Pancreas (tissue), 10 donors: ENCODE measurements around the gene NUDT5. TPM values are rescaled to one million over a fixed set of nuclear protein-coding genes. Genes with fewer than 3 reads are reported as not detected.
"Not testable (repeated sequence)": the region's sequence is repeated elsewhere in the genome, so short reads cannot be mapped to it uniquely, and the experiment has no call there.

ENCODE experiments used
- ATAC-seq, 4 donors: fragments of 200-7000 bp; cut with Tn5 transposase; one replicate each; pipeline versions ENCODE4 v1.8.0 to v1.9.1; 2020; ENCODE audit warnings: mild to moderate bottlenecking in 4 of 4, moderate library complexity in 4 of 4
- DNase-seq, 6 donors: peaks; one replicate each; pipeline ENCODE4 v3.0.0-alpha.2; 2020
- FAIRE-seq: peaks from 2 replicates; lab custom pipeline; 2012; peaks lifted over from hg19 to GRCh38; lab: Jason Lieb, UNC
- H3K27ac ChIP-seq, 4 donors: fragments of 200-600 bp; sonication (generic); 1 replicate in 3 of 4; 2 replicates in 1 of 4; pipeline versions ENCODE4 v1.5.0 to v1.8.0; 2020
- H3K27me3 ChIP-seq, 4 donors: fragments of 200-600 bp; one replicate each; pipeline ENCODE4 v1.8.0; 2021
- H3K36me3 ChIP-seq, 3 donors: fragments of 200-600 bp; sonication (generic) in 1 of 3; one replicate each; pipeline versions ENCODE4 v1.5.0 to v1.8.0; 2020 to 2021
- H3K4me1 ChIP-seq, 3 donors: fragments of 200-600 bp; one replicate each; pipeline ENCODE4 v1.8.0; 2021
- H3K4me3 ChIP-seq, 4 donors: fragments of 200-600 bp; sonication (generic) in 2 of 4; one replicate each; pipeline versions ENCODE4 v1.5.0 to v1.8.0; 2020 to 2021
- H3K9me3 ChIP-seq, 4 donors: fragments of 200-600 bp; one replicate each; pipeline ENCODE4 v1.8.0; 2021
- WGBS, 2 donors: extraction: QIAGEN DNeasy Blood & Tissue Kit; methylation state at CpG; one replicate each; pipeline ENCODE4 v1.1.7; 2013; 5-methylcytosine and 5-hydroxymethylcytosine counted together
- intact Hi-C, 3 donors: fragments of 100-400 bp; cut with DNase I; formaldehyde crosslinking; loops; one replicate each; pipeline versions ENCODE4 v1.11.1 to v1.14.2; 2022
- polyA plus RNA-seq, 2 donors: library from polyadenylated mRNA; stranded (reverse); fragments of 200-250 nt; gene quantifications; one replicate each; pipeline ENCODE4 v1.2.3, GENCODE V29; 2013
- total RNA-seq, 6 donors: library from RNA; stranded (reverse); fragmentation: NEBNext Ultra II Directional in 4 of 6; extraction: Animal tissue kit (Norgen Biotek cat#: 25700) in 4 of 6; gene quantifications; one replicate each; pipeline versions ENCODE4 v1.2.1 to v1.2.4, GENCODE V29; 2021 to 2023
- TF ChIP-seq, protein P1 (sequence below), 4 donors: fragments of 200-600 bp; sonication (generic) in 3 of 4; IDR thresholded peaks; one replicate each; pipeline versions ENCODE4 v1.5.0 to v1.8.0; 2021; ENCODE audit warnings: antibody characterized with exemption in 4 of 4
- donor health status: healthy with polysubstance abuse.
- donor health status: DM: no; HTN: no; CAD: no; lungs with moderate emphysema.
- donor health status: DM: no; HTN: no; CAD: no.
- donor health status: control.
- donor health status: control.
- donor health status: Bipolar disorder and iron deficiency.
- donor health status: DM: yes; HTN: yes; CAD: no.
- donor health status: DM: no; HTN: no; CAD: no.
- donor health status: DM: no; HTN: no; CAD: no.
- donor health status: DM: yes; HTN: yes; CAD: no.

Gene NUDT5
- total and polyA plus RNA-seq, 8 donors: 9.1 to 20.0 (median 18.1) TPM

- FAIRE-seq (no peak), ATAC-seq (no peak), DNase-seq (no peak)
- Histone ChIP-seq H3K4me1 (peaks cover 0 to 7% (median 0%) of the 10 kb centered on the region in 3 donors), H3K36me3 (peaks cover 0 to 25% (median 3%) of the 10 kb centered on the region in 3 donors), H3K27ac (no peak overlapping the region), H3K9me3 (no peaks in the 10 kb centered on the region), H3K4me3 (no peak overlapping the region), H3K27me3 (no peaks in the 10 kb centered on the region)
- TF ChIP-seq, protein P1, sequence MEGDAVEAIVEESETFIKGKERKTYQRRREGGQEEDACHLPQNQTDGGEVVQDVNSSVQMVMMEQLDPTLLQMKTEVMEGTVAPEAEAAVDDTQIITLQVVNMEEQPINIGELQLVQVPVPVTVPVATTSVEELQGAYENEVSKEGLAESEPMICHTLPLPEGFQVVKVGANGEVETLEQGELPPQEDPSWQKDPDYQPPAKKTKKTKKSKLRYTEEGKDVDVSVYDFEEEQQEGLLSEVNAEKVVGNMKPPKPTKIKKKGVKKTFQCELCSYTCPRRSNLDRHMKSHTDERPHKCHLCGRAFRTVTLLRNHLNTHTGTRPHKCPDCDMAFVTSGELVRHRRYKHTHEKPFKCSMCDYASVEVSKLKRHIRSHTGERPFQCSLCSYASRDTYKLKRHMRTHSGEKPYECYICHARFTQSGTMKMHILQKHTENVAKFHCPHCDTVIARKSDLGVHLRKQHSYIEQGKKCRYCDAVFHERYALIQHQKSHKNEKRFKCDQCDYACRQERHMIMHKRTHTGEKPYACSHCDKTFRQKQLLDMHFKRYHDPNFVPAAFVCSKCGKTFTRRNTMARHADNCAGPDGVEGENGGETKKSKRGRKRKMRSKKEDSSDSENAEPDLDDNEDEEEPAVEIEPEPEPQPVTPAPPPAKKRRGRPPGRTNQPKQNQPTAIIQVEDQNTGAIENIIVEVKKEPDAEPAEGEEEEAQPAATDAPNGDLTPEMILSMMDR (IDR thresholded peaks at IDR 0.05): no peak
- WGBS, 2 donors: 95 to 96% methylated on average over 8 of the region's 8 CpGs
- intact Hi-C loops: no loop called here
Measured at GRCh38 chr10:12238821-12239220, 43.1 kb upstream of the NUDT5 start.

- WGBS, 2 donors: 96 to 97% methylated on average over 13 of the region's 13 CpGs
- intact Hi-C loops: no loop called here
- ATAC-seq (no peak), FAIRE-seq (no peak), DNase-seq (no peak)
- Histone ChIP-seq H3K4me3 (no peak overlapping the region), H3K4me1 (peaks cover 0 to 7% (median 0%) of the 10 kb centered on the region in 3 donors), H3K9me3 (no peaks in the 10 kb centered on the region), H3K27ac (no peak overlapping the region), H3K27me3 (no peaks in the 10 kb centered on the region), H3K36me3 (peaks cover 0 to 25% (median 3%) of the 10 kb centered on the region in 3 donors)
- TF ChIP-seq, protein P1 (IDR thresholded peaks at IDR 0.05): no peak
Measured at GRCh38 chr10:12237265-12238220, 41.9 kb upstream of the NUDT5 start.

DNA sequence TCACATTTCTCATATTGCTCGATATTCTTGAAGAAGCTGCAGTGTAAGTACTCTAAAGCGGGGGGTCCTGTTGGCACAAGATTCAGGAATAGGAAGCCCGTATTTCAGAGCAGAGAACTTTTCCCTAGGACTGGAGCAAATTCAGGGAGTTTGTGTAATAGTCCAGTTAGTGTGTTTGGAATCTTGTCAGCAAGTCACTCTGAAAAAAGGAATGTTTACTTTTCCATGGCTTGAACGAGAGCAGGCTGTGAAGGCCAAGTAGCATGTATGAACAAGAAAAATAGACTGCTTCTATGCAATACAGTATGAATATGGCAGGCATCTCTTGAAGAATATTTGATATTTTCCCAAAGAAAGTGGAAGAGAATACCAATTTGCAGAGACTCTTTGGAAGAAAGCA lies 40.1 kb upstream of the NUDT5 start:
- 29 to 37% methylated on average over 4 of the region's 4 CpGs for WGBS, 2 donors
- no peak for DNase-seq
- no peaks in the 10 kb centered on the region for H3K27me3 ChIP-seq
- TF ChIP-seq, protein P1 (IDR thresholded peaks at IDR 0.05): no peak
- FAIRE-seq: no peak
- H3K4me1 ChIP-seq: peaks cover 0 to 7% (median 0%) of the 10 kb centered on the region in 3 donors
- H3K9me3 ChIP-seq: no peaks in the 10 kb centered on the region
- intact Hi-C loops: no loop called here
- H3K27ac ChIP-seq: no peak overlapping the region
- ATAC-seq: peak; percentile 84 to 98 (median 88)
- no peak overlapping the region for H3K4me3 ChIP-seq
- H3K36me3 ChIP-seq: peaks cover 0 to 31% (median 3%) of the 10 kb centered on the region in 3 donors

GRCh38 chr10:12235116-12235694 lies 39.5 kb upstream of the NUDT5 start:
- peak in 1 of 4 donors; percentile 17 for ATAC-seq
- WGBS, 2 donors: 40 to 46% methylated on average over 3 of the region's 3 CpGs
- Histone ChIP-seq H3K27me3 (no peaks in the 10 kb centered on the region), H3K27ac (no peak overlapping the region), H3K9me3 (no peaks in the 10 kb centered on the region), H3K4me1 (peaks cover 0 to 7% (median 0%) of the 10 kb centered on the region in 3 donors), H3K4me3 (no peak overlapping the region), H3K36me3 (peaks cover 0 to 31% (median 3%) of the 10 kb centered on the region in 3 donors)
- DNase-seq: no peak
- TF ChIP-seq, protein P1 (IDR thresholded peaks at IDR 0.05): no peak
- FAIRE-seq: no peak
- intact Hi-C loops: no loop called here

DNA sequence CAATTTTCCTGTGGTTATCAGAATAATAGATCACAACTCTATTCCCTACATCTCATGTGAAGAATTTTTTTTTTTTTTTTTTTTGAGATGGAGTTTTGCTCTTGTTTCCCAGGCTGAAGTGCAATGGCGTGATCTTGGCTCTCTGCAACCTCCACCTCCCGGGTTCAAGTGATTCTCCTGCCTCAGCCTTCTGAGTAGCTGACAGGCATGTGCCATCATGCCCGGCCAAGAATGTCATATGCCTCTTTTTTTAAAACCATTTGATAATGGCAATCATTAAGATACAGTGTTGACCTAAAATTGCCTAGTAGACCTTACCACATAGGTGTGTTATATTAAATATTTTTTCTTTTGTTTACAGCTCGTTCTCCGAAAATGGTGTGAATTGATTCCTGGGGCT lies 39.0 kb upstream of the NUDT5 start:
- H3K27ac ChIP-seq, H3K4me1 ChIP-seq, DNase-seq, H3K27me3 ChIP-seq, H3K9me3 ChIP-seq, intact Hi-C loops, H3K4me3 ChIP-seq, FAIRE-seq, ATAC-seq: not testable (repeated sequence)
- peaks cover 0 to 31% (median 3%) of the 10 kb centered on the region in 3 donors for H3K36me3 ChIP-seq
- 90 to 95% methylated on average over 5 of the region's 5 CpGs for WGBS, 2 donors
